Activated T-cell treated with anti-CD3 and anti-CD28 coated beads, Interleukin-2, amount 50 U/mL, for 48 hours (primary cell): ENCODE results near the gene PCARE.
"Not testable (repeated sequence)": the region's sequence is repeated elsewhere in the genome, so short reads cannot be mapped to it uniquely, and the experiment has no call there.

Source experiments
- DNase-seq, 2 experiments: peaks; one replicate each; pipeline ENCODE4 v3.0.0-alpha.2; 2020

PCARE gene

DNA sequence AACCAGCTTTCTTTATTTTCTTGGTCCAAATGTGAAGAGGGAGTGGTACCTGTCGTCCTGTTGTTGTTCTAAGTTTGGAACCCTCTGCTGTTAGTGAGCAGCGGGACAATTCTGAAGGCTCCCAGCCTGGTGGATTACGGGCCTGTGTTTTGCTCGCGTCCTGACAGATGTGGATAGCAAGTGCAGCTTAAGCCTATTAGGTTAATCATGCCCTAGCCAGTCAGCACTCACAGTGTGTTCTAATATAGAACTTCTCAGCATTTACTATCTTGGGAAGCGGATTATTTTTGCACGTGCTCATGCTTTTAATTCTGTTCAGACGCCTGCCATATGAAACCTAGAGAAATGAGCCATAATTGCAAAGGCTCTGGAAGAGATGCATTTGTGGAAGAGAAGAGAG is at the start of gene PCARE:
Gene PCARE, minus strand, starts transcription at position 113 of the 400 bp plus-strand sequence. CDS start 262 bp downstream, outside the sequence.
- no peak for DNase-seq

GRCh38 chr2:29123617-29124349 is 49.5 kb upstream of the PCARE start:
- DNase-seq = no peak

- no peak for DNase-seq
Observed at GRCh38 chr2:29120846-29121245, 46.5 kb upstream of the PCARE start.

DNA sequence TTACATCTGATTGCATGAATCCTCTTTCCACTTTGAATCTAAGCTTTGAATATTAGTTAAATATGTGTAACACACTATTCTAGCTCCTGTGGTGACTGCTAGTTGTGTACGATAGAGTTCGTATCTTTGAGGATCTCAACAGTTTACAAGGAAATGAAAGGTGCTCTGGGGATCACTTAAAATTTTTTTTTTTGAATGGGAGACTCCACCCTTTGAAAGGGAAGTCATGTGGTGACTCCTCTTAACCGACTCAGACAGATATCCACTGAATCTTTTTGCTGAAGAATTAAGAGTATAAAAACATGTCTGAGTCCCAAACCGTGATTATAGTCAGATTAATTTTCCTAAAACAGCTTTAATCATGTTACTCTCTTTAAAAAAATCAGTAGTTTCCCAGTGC is 44.9 kb upstream of the PCARE start:
- DNase-seq = no peak

GRCh38 chr2:29117636-29118303 is 43.4 kb upstream of the PCARE start:
- DNase-seq = no peak

DNA sequence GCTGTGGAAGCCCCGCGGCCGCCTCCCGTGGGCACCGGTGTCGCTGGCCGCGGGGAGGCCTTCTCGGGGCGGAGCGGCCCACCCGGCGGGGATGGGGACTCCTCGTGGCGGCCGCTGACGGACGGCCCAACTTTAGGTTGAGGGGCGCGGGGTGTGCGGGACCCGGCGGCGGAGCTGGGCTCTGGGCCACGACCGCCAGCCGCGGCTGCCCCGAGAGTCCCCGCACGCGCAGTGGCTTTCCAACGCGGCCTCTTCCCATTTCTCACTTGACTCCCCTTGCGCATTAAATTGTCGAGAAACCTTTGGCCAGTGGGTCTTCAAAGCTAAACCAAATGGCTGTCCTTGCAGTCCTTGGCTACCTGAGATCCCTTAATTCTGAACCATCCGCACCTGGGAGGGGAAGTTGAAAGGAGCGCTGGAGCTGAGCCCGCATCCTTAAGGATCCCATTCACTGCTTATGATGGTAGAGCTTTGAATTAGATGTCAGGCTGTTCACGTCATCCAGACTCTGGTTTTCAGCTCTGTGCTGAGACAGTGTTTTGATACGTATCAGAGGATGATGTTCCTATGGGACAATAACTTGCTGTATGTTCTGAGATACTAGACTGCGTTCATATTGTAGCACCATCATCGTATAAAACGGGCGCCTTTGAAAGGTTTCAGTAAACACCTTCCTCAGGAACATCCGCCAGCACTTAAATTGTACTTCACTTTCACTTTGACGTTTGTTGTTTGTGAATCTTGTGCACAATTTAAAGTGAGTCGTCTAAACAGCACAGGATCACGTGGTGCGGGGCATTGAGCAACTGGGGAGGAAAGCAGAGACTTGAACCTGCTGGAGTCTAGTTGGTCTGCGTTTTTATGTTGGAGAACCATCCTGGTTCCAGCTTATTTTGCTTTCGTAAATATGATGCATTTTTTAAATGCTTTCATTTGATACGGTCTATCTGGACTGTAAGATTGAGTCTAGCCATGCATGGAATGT is 41.8 kb upstream of the PCARE start:
- DNase-seq = peak; percentile 69 to 71

DNA sequence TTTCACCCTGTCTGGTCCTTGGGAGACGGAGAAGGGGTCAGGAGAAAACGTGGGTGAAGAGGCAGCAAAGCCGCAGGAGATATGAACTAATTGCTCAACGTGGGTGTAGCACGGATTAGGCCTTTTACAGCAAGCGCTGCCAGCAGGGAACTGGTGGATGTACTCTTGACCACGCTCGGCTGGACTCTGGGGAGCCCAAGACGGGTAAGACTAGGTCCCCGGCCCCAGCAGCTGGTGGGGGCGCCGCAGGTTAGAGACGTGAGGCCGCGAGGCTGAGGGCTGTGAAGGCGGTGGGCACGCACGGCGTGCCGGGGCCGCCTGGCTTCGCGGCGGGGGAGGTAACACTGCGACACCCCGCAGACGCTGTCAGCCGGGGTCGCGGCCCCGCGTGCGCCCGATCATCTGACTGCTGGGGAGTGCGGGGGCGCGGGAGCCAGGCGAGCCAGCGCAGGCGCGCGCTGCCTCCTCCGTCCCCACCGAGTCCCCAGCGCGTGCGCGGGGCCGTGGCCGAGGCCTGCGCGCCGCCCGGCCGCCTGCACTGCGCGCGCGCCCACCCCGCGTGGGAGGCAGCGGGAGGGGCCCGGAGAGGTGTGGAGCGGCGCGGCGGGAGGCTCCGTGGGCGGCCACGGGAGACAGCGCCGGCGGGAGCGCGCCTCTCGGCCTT is 40.8 kb upstream of the PCARE start, which contains the start of gene CLIP4:
Gene CLIP4, plus strand, starts transcription at position 470 of the 664 bp plus-strand sequence. CDS start 5,974 bp downstream, outside the sequence.
- peak; percentile 72 to 80 for DNase-seq

DNA sequence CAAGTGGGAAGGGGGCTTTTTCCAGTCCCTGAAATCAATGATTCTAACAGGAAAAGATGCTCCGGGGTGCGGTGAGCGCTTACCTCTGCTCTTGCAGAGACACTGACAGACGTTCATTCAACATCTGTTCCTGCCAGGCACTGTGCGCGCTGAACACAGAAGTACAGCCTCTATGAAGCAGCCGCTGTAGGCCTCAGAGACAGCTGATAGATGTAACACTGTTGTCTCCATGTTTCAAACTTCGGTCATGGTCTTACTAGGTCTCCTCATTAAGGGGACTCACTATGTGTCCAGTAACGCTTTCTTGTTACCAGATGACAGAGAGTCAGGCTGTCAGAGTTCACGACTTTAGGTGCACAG is 40.2 kb upstream of the PCARE start:
- DNase-seq = peak; percentile 25 to 29

DNA sequence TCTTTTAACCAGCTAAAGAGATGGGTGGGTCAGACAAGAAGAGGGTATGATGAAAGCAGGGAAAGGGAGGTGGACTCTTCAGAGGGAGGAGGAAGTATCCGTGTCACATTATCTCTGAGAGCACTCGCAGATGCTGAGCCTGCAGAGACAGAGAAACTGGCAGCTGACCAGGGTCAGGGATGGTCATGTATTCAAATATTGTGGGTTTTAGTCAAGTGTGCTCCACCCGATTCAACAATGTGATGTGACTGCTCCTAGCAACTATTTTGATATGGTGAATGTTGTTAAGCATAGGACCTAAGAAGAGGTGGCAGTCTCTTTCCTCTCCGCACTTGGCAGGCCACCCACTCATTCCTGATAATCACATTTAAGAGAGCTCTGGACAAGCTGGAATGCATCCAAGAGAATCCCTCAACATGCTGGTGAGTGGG is 39.6 kb upstream of the PCARE start:
- no peak for DNase-seq

DNA sequence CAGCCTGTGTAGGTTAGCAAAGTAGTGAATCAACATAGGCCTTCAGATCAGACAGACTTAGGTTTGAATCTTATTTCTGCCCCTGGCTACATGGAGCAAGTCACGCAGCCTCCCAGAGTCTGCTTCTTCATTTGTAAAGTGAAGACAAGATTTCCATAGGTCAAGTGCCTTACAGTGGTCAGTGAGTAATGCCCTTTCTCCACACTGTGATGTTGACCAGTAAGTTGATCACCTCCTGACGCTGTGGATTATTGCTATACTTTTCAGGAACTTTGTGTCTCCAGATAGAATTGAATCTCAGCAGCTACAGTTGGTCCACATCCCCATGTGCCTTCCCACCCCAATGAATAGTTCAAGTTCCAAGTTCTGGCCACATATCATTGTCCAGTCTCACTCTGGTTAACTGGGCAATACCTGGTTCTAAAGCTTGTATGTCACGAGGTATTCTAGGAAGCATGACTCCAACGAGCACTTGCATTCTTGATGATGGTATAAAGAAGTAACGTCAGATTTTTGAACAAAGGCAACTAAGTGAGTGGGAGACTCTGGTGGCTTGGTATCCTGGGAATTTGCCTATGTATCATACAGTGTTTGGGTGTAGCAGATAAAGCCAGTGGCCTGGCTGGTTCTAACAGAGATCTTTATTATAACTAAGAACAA is 38.8 kb upstream of the PCARE start:
- DNase-seq = no peak

DNA sequence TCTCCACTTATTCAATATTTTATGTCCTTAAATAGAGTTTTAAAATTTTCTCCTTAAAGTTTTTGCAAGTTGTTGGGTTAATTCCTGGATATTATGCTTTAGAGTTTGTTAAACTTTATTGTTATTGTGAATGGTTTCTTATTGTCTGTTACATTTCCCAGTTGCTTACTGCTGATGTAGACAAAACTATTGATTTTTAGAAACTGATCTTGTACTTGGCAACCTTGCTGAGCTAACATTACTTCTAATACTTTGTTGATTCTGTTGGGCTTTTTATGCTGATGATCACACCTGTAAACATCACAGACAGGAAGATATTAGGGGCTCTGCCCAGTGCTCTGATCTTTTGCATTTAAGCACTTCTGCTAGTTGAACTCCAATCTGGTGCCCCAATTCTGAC is 38.1 kb upstream of the PCARE start:
- DNase-seq = no peak

DNA sequence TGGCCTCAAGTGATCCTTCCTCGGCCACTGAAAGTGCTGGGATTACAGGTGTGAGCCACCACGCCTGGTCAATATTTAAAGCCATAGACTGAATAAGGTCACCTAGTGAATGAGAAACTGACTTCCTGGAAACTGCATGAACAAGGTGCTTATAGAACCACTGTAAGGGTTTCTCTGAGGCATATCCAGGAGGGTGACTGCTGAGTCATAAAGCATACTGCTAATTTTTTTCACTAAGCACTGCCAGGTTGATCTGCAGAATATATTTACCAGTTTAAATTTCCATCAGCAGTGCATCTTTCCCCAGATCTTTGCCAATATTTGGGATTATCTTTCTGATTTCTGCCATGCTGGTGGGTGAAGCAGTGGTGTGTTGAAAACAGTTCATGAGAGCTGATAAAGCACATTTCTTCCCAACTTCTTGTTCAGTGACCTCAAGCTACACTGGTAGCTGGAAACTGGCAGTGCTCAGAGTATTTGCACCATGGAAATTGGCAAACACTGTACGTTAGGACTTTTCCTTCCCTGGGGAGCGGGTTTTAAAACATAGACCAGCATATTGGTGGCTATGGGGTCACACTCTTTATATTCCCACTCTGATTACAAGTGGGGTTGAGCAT is 36.7 kb upstream of the PCARE start:
- DNase-seq = no peak

- DNase-seq = no peak
Observed at GRCh38 chr2:29109246-29109645, 34.9 kb upstream of the PCARE start.

DNA sequence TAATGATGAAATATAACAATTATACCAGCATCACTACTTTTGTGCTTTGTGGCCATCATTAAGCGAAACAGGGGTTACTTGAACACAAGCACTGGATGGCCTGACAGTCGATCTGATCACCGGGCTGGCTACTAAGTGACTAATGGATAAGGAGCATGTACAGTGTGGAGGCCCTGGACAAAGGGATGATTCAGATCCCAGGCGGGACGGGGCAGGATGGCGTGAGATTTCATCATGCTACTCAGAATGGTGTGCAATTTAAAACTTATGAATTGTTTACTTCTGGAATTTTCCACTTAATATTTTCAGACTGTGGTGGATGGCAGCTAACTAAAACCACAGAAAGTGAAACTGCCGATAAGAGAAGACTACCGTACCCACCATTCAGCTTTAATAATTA is 33.9 kb upstream of the PCARE start:
- DNase-seq = no peak

DNA sequence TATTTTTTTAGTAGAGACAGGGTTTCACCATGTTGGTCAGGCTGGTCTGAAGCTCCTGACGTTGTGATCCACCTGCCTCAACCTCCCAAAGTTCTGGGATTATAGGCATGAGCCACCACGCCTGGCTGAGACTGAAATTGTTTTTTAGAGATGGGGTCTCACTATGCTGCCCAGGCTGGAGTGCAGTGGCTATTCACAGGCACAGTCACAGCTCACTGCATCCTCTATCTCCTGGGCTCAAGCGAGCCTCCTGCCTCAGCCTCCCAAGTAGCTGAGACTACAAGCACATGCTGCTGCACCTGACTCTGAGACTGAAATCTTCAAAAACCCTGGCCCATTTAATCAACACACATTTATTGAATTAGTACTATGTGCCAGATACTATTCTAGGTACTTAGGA is 33.2 kb upstream of the PCARE start:
- DNase-seq = not testable (repeated sequence)

DNA sequence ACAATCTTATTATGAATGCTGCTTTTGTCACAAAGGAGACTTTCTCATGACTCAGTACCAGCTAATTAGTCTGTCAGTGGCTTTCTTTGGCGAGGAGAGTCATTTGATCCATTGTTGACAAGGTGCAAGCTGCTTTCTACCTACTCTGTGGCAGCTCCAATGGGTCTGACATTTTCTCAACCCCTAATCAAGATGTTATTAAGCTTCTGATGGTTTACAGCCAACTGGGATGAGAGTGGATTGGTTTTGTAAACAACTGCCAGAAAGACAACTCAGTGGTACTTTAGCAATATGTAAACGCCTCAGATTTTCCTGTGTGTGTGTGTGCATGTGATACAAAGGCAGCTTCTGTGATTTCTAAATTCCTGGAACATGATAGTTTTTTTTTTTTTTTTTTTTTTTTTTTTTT is 32.7 kb upstream of the PCARE start:
- no peak for DNase-seq

- no peak for DNase-seq
Observed at GRCh38 chr2:29106256-29106655, 31.9 kb upstream of the PCARE start.

DNA sequence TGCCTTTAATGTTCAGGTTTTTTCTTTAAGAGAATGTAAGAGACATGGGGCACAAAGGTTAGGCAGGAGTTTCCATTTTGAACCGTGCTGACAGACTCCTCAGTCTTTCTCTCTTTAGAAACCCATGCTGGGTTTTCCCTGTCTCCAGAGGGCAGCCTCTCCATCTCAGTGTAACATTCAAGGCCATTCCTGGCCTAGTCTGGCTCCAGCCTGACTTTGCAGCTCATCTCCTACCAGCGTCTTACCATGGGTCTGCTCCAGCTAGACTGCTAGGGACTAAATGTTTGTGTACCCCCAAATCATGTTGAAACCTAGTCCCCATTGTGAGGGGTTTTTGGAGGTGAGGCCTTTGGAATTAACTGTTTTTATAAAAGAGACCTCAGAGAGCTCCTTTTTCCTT is 31.1 kb upstream of the PCARE start:
- DNase-seq = no peak

- no peak for DNase-seq
Observed at GRCh38 chr2:29104688-29105087, 30.4 kb upstream of the PCARE start.

DNA sequence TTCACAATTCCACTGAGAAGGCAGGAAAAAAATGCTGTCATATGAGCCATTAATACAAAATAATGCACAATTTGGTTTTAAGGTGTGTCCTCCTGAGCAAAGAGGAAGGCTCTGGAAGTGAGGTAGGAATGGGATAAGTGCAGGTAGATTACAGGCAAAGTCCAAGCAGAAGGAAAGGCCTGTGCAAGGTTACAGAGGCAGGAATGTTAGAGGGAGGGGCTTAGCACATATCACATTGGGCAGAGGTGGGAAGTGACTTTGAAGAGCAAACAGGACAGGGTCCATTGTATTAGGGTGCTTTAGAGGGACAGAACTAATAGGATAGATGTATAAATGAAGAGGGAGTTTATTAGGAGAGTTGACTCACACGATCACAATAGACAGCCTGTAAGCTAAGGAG is 26.2 kb upstream of the PCARE start:
- DNase-seq = no peak

DNA sequence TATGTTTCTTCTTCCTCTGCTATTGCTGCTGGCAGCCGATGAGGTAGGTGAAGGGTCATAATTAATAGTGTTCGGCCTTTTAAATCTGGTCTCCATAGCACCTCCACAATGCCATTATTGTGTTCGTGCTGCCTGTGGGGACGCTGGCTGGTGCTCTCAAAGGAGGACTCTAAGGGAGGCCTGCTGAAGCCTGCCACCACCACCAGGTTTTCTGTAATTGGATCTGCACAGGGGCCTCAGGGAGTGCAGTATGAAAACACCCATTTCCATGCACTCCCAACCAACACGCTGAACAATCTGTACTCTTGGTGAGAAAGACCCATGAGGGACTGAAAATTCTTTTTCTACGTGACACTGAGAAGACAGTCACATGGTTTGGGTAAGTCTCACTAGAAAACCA is 23.2 kb upstream of the PCARE start:
- no peak for DNase-seq

DNA sequence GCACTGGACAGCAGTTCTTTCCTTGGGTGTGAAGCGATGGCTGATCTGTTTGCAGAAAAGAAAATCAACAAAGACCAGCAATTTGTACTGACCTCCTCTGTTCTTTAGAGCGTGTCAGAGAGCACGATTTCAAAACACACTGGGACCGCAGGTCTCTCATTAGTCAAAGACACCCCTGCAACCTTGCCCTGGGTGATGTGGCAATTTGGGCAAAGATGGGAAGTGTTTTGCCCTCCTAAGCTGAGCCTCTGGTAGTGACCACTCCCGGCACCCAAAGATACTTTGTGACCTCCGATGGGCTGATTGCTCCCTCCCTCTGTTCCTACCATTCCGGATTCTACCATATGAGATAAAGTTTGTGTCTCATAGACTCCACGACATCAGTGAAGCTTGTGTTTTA is 22.6 kb upstream of the PCARE start:
- DNase-seq = no peak
